Esophagus (tissue), 2 donors: ENCODE data around the gene AIF1. TPM values are rescaled to one million over a fixed set of nuclear protein-coding genes. Genes with fewer than 3 reads are reported as not detected.

Experiments used
- polyA plus RNA-seq, 2 donors: library from polyadenylated mRNA; stranded (reverse); fragments of 200-250 nt; gene quantifications; one replicate each; pipeline ENCODE4 v1.2.3, GENCODE V29; 2013
- donor health status: healthy with polysubstance abuse.
- donor health status: Bipolar disorder and iron deficiency.

The AIF1 gene
- polyA plus RNA-seq, 2 donors = 8.0 to 12.6 TPM

Other genes with a start within 250 kb of the AIF1 start
- 1 to 10 TPM; 8.8 to 9.9 TPM for gene MICA, start 211.6 kb upstream of the AIF1 start, polyA plus RNA-seq
- under 1 TPM; 0.29 to 0.77 TPM for gene MICB, start 117.1 kb upstream of the AIF1 start, polyA plus RNA-seq
- not detected for gene MCCD1, start 86.3 kb upstream of the AIF1 start, polyA plus RNA-seq
- gene DDX39B, start 73.2 kb upstream of the AIF1 start, polyA plus RNA-seq = 100 to 1,000 TPM; 181 to 321 TPM
- gene ATP6V1G2, start 68.6 kb upstream of the AIF1 start, polyA plus RNA-seq = under 1 TPM; 0.32 to 0.49 TPM
- 10 to 100 TPM; 16.1 to 20.2 TPM for gene NFKBIL1, start 67.6 kb upstream of the AIF1 start, polyA plus RNA-seq
- under 1 TPM; 0.10 to 0.14 TPM for gene LTA, start 42.9 kb upstream of the AIF1 start, polyA plus RNA-seq
- gene TNF, start 39.7 kb upstream of the AIF1 start, polyA plus RNA-seq = 1 to 10 TPM in 1 of 2 donors, under 1 TPM in 1; 0.71 to 2.4 TPM
- gene LTB, start 32.8 kb upstream of the AIF1 start, polyA plus RNA-seq = 1 to 10 TPM; 1.8 to 3.0 TPM
- 1 to 10 TPM; 2.8 to 6.9 TPM for gene LST1, start 29.0 kb upstream of the AIF1 start, polyA plus RNA-seq
- gene NCR3, start 22.2 kb upstream of the AIF1 start, polyA plus RNA-seq = under 1 TPM in 1 of 2 donors, not detected in 1; 0.07 TPM
- 100 to 1,000 TPM in 1 of 2 donors, 10 to 100 TPM in 1; 76.6 to 110 TPM for gene PRRC2A, start 5.5 kb downstream of the AIF1 start, polyA plus RNA-seq
- gene BAG6, start 37.4 kb downstream of the AIF1 start, polyA plus RNA-seq = 100 to 1,000 TPM; 158 to 259 TPM
- gene APOM, start 40.7 kb downstream of the AIF1 start, polyA plus RNA-seq = 1 to 10 TPM; 4.3 to 6.0 TPM
- 10 to 100 TPM; 20.6 to 21.1 TPM for gene C6orf47, start 45.5 kb downstream of the AIF1 start, polyA plus RNA-seq
- 10 to 100 TPM; 10.2 to 10.4 TPM for gene GPANK1, start 49.8 kb downstream of the AIF1 start, polyA plus RNA-seq
- gene CSNK2B, start 50.8 kb downstream of the AIF1 start, polyA plus RNA-seq = 100 to 1,000 TPM; 140 to 187 TPM
- gene LY6G5B, start 54.7 kb downstream of the AIF1 start, polyA plus RNA-seq = 1 to 10 TPM; 5.3 to 7.4 TPM
- 1 to 10 TPM in 1 of 2 donors, under 1 TPM in 1; 0.76 to 1.1 TPM for gene LY6G5C, start 65.8 kb downstream of the AIF1 start, polyA plus RNA-seq
- gene ABHD16A, start 88.1 kb downstream of the AIF1 start, polyA plus RNA-seq = 10 to 100 TPM; 30.0 to 40.1 TPM
- not detected for gene LY6G6F, start 91.6 kb downstream of the AIF1 start, polyA plus RNA-seq
- 1 to 10 TPM in 1 of 2 donors, under 1 TPM in 1; 0.67 to 1.3 TPM for gene LY6G6D, start 100.1 kb downstream of the AIF1 start, polyA plus RNA-seq
- 10 to 100 TPM; 17.2 to 21.9 TPM for gene LY6G6C, start 106.5 kb downstream of the AIF1 start, polyA plus RNA-seq
- under 1 TPM; 0.49 to 0.88 TPM for gene MPIG6B, start 108.1 kb downstream of the AIF1 start, polyA plus RNA-seq
- 10 to 100 TPM; 46.5 to 73.3 TPM for gene DDAH2, start 114.1 kb downstream of the AIF1 start, polyA plus RNA-seq
- 100 to 1,000 TPM; 258 to 412 TPM for gene CLIC1, start 121.3 kb downstream of the AIF1 start, polyA plus RNA-seq
- 10 to 100 TPM in 1 of 2 donors, 1 to 10 TPM in 1; 6.3 to 15.8 TPM for gene MSH5, start 124.8 kb downstream of the AIF1 start, polyA plus RNA-seq
- 1 to 10 TPM; 2.3 to 7.6 TPM for gene SAPCD1, start 147.4 kb downstream of the AIF1 start, polyA plus RNA-seq
- gene VWA7, start 162.1 kb downstream of the AIF1 start, polyA plus RNA-seq = 1 to 10 TPM in 1 of 2 donors, under 1 TPM in 1; 0.33 to 1.3 TPM
- gene VARS1, start 180.5 kb downstream of the AIF1 start, polyA plus RNA-seq = 10 to 100 TPM; 35.7 to 37.3 TPM
- 10 to 100 TPM; 25.6 to 42.9 TPM for gene LSM2, start 191.7 kb downstream of the AIF1 start, polyA plus RNA-seq
- under 1 TPM; 0.39 to 0.42 TPM for gene HSPA1L, start 200.0 kb downstream of the AIF1 start, polyA plus RNA-seq
- gene HSPA1A, start 200.3 kb downstream of the AIF1 start, polyA plus RNA-seq = 100 to 1,000 TPM; 105 to 125 TPM
- gene HSPA1B, start 212.5 kb downstream of the AIF1 start, polyA plus RNA-seq = 100 to 1,000 TPM in 1 of 2 donors, 10 to 100 TPM in 1; 26.9 to 103 TPM
- 10 to 100 TPM; 13.6 to 14.6 TPM for gene NEU1, start 247.6 kb downstream of the AIF1 start, polyA plus RNA-seq